Stimulated activated CD4-positive, alpha-beta T cell treated with anti-CD3 and anti-CD28 coated beads, Interleukin-1b, Interleukin-23, amount 100 ng/mL, for 1 hour (primary cell): ENCODE measurements around the gene RASGRP1.

Experiments used
- DNase-seq, 2 donors: peaks; one replicate each; pipeline ENCODE4 v3.0.0-alpha.2; 2020; ENCODE audit warnings: low read depth in 2 of 2

RASGRP1 gene

DNA sequence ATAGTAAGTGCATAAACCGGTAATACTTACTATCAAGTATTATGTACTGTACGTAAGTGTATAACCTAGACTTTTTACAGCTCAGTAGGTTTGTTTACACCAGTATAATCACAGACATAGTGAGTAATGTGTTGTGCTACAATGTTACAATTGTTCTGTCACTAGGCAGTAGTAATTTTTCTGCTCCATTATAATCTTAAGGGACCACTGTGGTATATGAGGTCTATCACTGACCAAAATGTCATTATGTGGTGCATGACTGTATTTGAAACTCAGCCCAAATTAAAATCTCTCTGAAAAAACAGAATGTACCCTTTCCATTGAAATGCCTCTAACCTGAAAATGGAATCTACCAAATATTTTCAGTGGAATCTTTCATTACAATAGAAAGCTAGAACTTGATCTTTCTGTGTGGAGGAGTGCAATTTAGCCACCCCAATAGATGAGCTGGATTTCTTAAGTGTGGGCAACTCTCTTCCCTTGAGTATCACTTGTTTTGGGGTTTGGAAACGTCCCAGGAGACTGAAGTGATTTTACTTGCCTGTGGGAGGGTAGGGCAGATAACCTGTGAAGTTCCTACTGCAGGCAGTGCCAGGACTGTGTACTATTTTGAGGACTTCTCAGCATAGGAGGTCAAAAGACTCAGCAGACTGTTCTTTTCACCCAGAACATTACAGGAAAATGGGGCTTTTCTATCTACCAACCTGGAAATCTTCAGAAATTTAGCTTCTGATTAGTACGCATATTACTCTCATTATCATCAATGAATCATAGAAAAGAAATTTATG lies 59.7 kb downstream of the RASGRP1 start:
- no peak for DNase-seq

DNA sequence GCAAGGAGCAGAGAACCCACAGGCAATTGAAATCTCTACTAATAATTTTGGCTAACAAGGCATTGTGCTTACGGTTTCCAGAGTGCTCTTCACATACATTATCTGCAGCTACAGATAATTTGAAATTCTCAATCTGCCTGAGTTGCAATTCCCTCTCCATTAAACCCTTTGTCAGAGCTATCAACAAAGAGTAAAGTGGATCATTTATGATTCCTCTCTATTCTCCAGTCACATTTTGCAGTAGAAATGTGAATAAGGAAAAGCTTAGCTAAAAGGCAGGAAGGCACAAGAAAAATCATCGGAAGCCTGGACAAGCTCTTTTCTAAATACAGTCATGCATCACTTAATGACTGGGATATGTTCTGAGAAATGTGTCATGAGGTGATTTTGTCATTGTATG lies 61.1 kb downstream of the RASGRP1 start:
- no peak for DNase-seq

- DNase-seq, result no peak
These were observed 65.0 kb downstream of the RASGRP1 start for GRCh38 chr15:38499651-38500050.

- no peak for DNase-seq
These were observed 68.5 kb downstream of the RASGRP1 start for GRCh38 chr15:38496151-38496550.

- no peak for DNase-seq
These were observed 74.2 kb downstream of the RASGRP1 start for GRCh38 chr15:38490242-38490922.

DNA sequence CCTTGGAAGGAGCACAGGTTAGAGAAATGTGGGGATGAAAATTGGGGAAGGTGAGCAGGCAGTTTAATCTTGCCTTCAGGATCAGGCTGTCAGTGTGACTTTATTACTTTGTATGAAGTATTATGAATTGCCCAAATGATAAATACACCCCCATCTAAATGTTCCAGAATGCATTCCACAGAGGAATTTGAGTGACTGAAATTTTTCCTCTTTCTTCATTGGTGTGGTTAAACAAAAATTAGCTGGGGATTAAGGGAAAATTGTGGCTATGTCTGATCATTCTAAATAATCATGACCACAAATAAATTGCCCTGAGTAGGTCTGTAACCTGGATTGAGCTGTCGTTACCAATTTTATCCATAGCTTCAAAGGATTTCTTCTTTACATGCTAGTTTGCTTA lies 77.2 kb downstream of the RASGRP1 start:
- DNase-seq, result no peak

DNA sequence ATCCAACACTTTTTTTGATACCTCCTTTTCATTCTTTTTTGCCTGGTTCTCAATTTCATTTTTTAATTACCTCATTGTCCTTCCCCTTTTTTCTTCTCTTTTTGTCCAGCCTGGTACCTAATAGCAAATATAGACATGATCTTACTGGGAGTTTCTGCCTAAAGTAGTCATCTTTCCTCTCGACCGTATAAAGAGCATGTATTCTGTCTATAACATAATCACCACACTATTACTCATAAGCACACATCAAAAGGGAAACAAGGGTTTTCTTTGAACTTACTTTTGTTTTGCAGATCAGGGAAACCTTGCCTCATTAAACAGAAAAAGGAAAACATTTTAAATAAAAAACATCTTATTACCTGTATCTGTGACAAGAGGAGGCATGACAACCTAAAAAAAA lies 77.7 kb downstream of the RASGRP1 start:
- no peak for DNase-seq

DNA sequence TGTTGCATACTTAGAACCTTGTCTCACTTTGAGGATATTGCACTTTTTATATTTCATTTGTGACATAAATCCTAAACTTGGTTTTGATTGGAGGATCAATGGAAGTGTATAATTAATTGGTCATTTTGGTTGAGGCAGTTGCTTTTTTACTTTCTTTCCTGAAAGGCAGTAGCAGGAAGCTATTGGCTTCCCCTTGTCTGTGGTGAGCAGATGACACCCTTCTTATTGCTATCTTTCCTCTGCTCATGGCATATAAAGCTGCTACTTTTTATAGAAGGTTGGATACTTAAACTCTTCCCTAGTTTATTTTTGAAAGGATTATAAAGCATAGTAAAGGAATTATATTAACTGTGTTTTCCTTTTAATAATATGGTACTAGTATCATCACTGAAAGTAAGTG lies 82.0 kb downstream of the RASGRP1 start:
- DNase-seq, result no peak

DNA sequence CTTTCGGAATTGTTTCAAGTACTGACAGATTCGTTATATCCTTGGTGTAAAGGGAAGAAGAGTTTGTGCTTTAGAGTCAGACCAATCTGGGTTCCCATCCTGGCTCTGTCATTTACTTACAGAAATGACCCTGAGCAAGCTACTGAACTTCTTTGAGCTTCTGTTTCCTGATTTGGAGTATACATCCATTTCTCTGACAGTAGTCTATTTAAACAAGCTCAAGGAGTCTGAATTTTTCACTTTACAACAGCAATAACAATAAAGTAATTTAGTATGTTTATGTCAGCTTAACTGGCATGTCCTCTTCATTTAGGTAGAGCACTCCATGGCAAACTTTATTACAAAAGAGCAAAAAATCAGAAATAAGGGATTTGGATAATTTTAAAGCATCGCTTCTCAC lies 82.9 kb downstream of the RASGRP1 start:
- no peak for DNase-seq

DNA sequence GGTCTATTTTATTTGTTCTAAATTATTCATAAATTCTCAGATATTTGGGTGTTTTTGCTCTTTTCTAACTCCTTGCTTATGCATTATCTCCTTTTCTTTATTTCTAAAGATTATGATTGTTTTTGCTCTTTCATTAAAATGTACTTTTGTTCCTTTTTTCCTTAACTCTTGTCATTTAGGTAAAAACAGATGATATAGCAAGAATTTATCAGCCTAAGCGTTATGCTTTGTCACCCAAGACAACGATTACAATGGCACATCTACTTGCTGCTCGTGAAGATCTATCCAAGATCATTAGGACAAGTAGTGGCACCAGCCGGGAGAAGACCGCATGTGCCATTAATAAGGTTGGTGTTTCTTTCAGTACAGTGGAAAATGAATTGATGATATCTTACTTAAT lies 83.5 kb downstream of the RASGRP1 start:
- DNase-seq, result no peak

- DNase-seq, result no peak
These were observed 84.9 kb downstream of the RASGRP1 start for GRCh38 chr15:38479756-38480155.

- DNase-seq, result no peak
These were observed 85.3 kb downstream of the RASGRP1 start for GRCh38 chr15:38479266-38479665.

- DNase-seq, result no peak
These were observed 87.0 kb downstream of the RASGRP1 start for GRCh38 chr15:38477637-38478036.

GRCh38 chr15:38476120-38476519 lies 88.5 kb downstream of the RASGRP1 start:
- no peak for DNase-seq

DNA sequence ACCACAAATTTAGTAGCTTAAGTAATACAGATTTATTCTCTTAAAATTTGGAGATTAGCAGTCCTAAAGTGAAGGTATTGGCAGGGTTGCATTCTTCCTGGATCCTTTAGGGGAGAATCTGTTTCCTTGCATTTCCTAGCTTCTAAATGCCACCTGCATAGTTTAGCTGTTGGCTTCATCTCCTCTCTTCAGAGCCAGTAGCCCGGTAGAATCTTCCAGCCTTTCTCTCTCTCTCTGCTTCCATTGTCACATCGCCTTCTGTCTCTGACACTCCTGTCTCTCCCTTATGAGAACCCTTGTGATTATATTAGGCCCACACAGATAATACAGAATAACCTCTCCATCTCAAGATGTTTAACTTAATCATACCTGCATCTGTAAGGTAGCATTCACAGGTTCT lies 89.3 kb downstream of the RASGRP1 start:
- DNase-seq, result no peak

GRCh38 chr15:38474155-38474757 lies 90.4 kb downstream of the RASGRP1 start:
- peak in 1 of 2 donors; percentile 13 for DNase-seq

GRCh38 chr15:38471974-38472373 lies 92.6 kb downstream of the RASGRP1 start:
- no peak for DNase-seq

- DNase-seq, result no peak
These were observed 93.8 kb downstream of the RASGRP1 start for GRCh38 chr15:38470816-38471215.

- DNase-seq, result no peak
These were observed 99.9 kb downstream of the RASGRP1 start for GRCh38 chr15:38464675-38465074.

DNA sequence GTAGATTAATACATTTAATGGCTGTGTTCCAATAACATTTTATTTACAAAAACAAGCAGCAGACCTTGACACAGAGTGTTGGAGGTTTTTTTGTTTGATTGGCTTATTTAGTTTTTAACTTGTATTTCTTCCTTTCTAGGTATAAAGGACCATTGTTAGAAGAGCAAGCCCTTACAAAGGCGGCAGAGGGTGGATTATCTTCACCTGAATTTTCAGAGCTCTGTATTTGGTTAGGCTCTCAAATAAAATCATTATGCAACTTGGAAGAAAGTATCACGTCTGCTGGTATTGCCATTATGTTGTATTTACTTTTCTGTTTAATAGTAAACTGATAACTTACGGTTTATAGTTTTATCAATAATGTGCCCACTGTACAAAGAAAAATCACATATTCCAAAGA lies 100.7 kb downstream of the RASGRP1 start:
- DNase-seq, result no peak

DNA sequence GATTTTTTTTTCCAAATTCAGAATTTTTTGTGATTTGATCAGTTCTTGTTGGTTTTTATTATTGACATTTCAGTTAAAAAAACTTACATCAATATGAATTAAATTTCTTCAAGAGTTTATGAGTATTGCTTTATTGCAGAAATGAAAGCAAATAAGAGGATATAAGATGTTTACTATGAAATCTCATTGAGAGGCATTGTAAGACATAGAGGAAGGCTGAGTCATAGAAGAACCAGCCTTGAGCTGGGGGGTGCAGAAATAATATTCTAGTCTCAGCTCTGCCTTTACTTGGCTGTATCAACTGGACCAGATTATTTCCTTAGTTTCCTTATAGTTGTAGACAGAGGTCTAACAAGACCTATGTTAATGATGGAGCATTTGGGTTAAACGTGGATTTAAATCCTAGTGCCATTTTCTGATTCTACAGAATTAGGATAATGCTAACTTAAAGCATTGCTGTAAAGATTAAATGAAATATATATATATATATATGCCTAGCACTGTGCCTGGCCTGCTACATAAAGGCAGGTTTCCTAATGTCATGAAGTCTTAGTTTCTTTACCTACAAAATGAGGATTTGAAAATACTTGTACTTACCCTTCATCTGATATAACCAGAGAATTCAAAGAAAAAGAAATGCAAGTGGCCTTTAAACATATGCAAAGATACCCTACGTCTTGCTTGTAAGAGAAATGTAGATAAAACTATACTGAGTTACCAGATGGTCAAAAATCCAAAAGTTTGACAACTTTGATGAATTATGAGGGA lies 103.4 kb downstream of the RASGRP1 start:
- no peak for DNase-seq

GRCh38 chr15:38460543-38460942 lies 104.1 kb downstream of the RASGRP1 start:
- no peak for DNase-seq
